H1 (cell line): ENCODE measurements around the gene CYP2E1. TPM values are rescaled to one million over a fixed set of nuclear protein-coding genes. Genes with fewer than 3 reads are reported as not detected.

Experiments used
- CTCF ChIA-PET: fragments of 300-600 bp; sonication (Branson Sonifier 250); formaldehyde crosslinking; loops from one replicate; lab custom pipeline; 2021; ENCODE audit not compliant: partially characterized antibody; lab: Charles Lee
- POLR2A ChIA-PET: fragments of 300-600 bp; sonication (Branson Sonifier 250); formaldehyde crosslinking; loops from one replicate; lab custom pipeline; 2021; ENCODE audit warnings: inconsistent platforms; ENCODE audit not compliant: partially characterized antibody; lab: Charles Lee
- DNase-seq, 2 experiments: peaks; one replicate each; pipeline versions ENCODE4 v3.0.0 to v3.0.0-alpha.2; 2010 to 2022; ENCODE audit warnings: low spot score in 2 of 2, low read depth in 1 of 2, mixed read lengths in 1 of 2
- FAIRE-seq: peaks from 2 replicates; lab custom pipeline; 2011; peaks lifted over from hg19 to GRCh38; lab: Jason Lieb, UNC
- H2AFZ ChIP-seq: 2 replicates; pipeline ENCODE4 v1.8.1; 2012; ENCODE audit warnings: low read length, inconsistent platforms
- H2AK5ac ChIP-seq: 2 replicates; pipeline ENCODE4 v1.6.1; 2013; ENCODE audit warnings: low read depth, low read length
- H2BK120ac ChIP-seq: replicated peaks from 2 replicates; pipeline ENCODE3; 2013; ENCODE audit warnings: low read depth, low read length, inconsistent platforms
- H2BK12ac ChIP-seq: 2 replicates; pipeline ENCODE4 v1.6.1; 2013; ENCODE audit warnings: low read depth, low read length
- H2BK15ac ChIP-seq: 2 replicates; pipeline ENCODE4 v1.6.1; 2013; ENCODE audit warnings: low read length
- H2BK20ac ChIP-seq: 2 replicates; pipeline ENCODE4 v1.6.1; 2013; ENCODE audit warnings: low read length
- H2BK5ac ChIP-seq: 2 replicates; pipeline ENCODE4 v1.6.1; 2013; ENCODE audit warnings: low read depth, low read length
- H3K14ac ChIP-seq: 2 replicates; pipeline ENCODE4 v1.6.1; 2013; ENCODE audit warnings: inconsistent platforms; ENCODE audit not compliant: insufficient read length
- H3K18ac ChIP-seq: 2 replicates; pipeline ENCODE4 v1.6.1; 2013; ENCODE audit warnings: low read length; ENCODE audit errors: extremely low read depth
- H3K23ac ChIP-seq: 2 replicates; pipeline ENCODE4 v1.6.1; 2013; ENCODE audit warnings: inconsistent platforms; ENCODE audit not compliant: insufficient read length
- H3K23me2 ChIP-seq: 2 replicates; pipeline ENCODE4 v1.6.1; 2013; ENCODE audit warnings: low read depth, low read length
- H3K27ac ChIP-seq: 2 replicates; pipeline ENCODE4 v1.6.1; 2011; ENCODE audit warnings: low read depth, low read length, inconsistent platforms
- H3K27me3 ChIP-seq, 4 experiments: replicated peaks in 1 of 4; 1 replicate in 1 of 4; 2 replicates in 3 of 4; pipeline versions ENCODE4 v1.6.1 to v1.8.1; 2011 to 2013; ENCODE audit warnings: low read length in 3 of 4, mild to moderate bottlenecking in 3 of 4, inconsistent platforms in 2 of 4, mixed read lengths in 2 of 4, moderate library complexity in 1 of 4; ENCODE audit not compliant: control insufficient read depth in 3 of 4, insufficient read depth in 3 of 4; ENCODE audit errors: extremely low read depth in 1 of 4
- H3K36me3 ChIP-seq, 4 experiments: 2 replicates each; pipeline versions ENCODE4 v1.6.1 to v1.8.1; 2011 to 2013; ENCODE audit warnings: mild to moderate bottlenecking in 4 of 4, low read length in 3 of 4, moderate library complexity in 2 of 4, control low read depth in 1 of 4, inconsistent platforms in 1 of 4; ENCODE audit not compliant: insufficient read depth in 4 of 4, control insufficient read depth in 2 of 4
- H3K4ac ChIP-seq: replicated peaks from 2 replicates; pipeline ENCODE3; 2013; ENCODE audit warnings: low read length, low read depth, mixed read lengths, inconsistent platforms; ENCODE audit not compliant: insufficient read length
- H3K4me1 ChIP-seq, 4 experiments: replicated peaks in 1 of 4; 1 replicate in 1 of 4; 2 replicates in 3 of 4; pipeline versions ENCODE4 v1.6.1 to v1.8.1; 2011 to 2013; ENCODE audit warnings: low read length in 3 of 4, inconsistent platforms in 2 of 4, mixed read lengths in 1 of 4; ENCODE audit not compliant: insufficient read depth in 4 of 4, control insufficient read depth in 3 of 4
- H3K4me2 ChIP-seq, 2 experiments: 2 replicates each; pipeline versions ENCODE4 v1.6.1 to v1.8.1; 2011 to 2013; ENCODE audit warnings: low read depth in 2 of 2, low read length in 2 of 2, control low read depth in 1 of 2, inconsistent platforms in 1 of 2, mild to moderate bottlenecking in 1 of 2; ENCODE audit not compliant: insufficient read depth in 1 of 2
- H3K4me3 ChIP-seq, 4 experiments: fragments of 200-600, 300-600 bp in 1 of 4; sonication (generic), shearing (Covaris generic), sonication (Bioruptor Twin) in 1 of 4; 2 replicates each; pipeline versions ENCODE4 v1.5.1 to v1.8.1; 2011 to 2016; ENCODE audit warnings: low read length in 4 of 4, low read depth in 3 of 4, control low read depth in 2 of 4, inconsistent platforms in 2 of 4, mild to moderate bottlenecking in 2 of 4, mixed read lengths in 1 of 4, moderate library complexity in 1 of 4; ENCODE audit not compliant: insufficient read depth in 2 of 4; ENCODE audit errors: extremely low read depth in 1 of 4
- H3K56ac ChIP-seq: replicated peaks from 2 replicates; pipeline ENCODE3; 2013; ENCODE audit warnings: low read depth, mild to moderate bottlenecking, mixed read lengths, low read length, inconsistent platforms; ENCODE audit not compliant: insufficient read length
- H3K79me1 ChIP-seq: 2 replicates; pipeline ENCODE4 v1.6.1; 2013; ENCODE audit warnings: low read depth, low read length, control low read depth
- H3K79me2 ChIP-seq, 2 experiments: 2 replicates each; pipeline versions ENCODE4 v1.6.1 to v1.8.1; 2012 to 2013; ENCODE audit warnings: low read length in 2 of 2, mild to moderate bottlenecking in 2 of 2, inconsistent platforms in 1 of 2; ENCODE audit not compliant: insufficient read depth in 2 of 2, control insufficient read depth in 1 of 2
- H3K9ac ChIP-seq, 4 experiments: replicated peaks in 1 of 4; 1 replicate in 1 of 4; 2 replicates in 3 of 4; pipeline versions ENCODE4 v1.6.1 to v1.8.1; 2011 to 2013; ENCODE audit warnings: low read depth in 3 of 4, low read length in 3 of 4, control low read depth in 2 of 4, mild to moderate bottlenecking in 2 of 4, moderate library complexity in 2 of 4, inconsistent platforms in 1 of 4; ENCODE audit errors: extremely low read depth in 1 of 4
- H3K9me3 ChIP-seq, 2 experiments: 2 replicates each; pipeline versions ENCODE4 v1.6.1 to v1.8.1; 2012 to 2013; ENCODE audit warnings: mild to moderate bottlenecking in 2 of 2, moderate library complexity in 2 of 2, control low read depth in 1 of 2, inconsistent platforms in 1 of 2, low read depth in 1 of 2, low read length in 1 of 2, mixed read lengths in 1 of 2; ENCODE audit not compliant: insufficient read depth in 2 of 2
- H4K20me1 ChIP-seq, 2 experiments: replicated peaks in 1 of 2; 2 replicates each; pipeline versions ENCODE3 to v1.8.1; 2011 to 2013; ENCODE audit warnings: inconsistent platforms in 2 of 2, low read length in 2 of 2, mild to moderate bottlenecking in 1 of 2; ENCODE audit not compliant: insufficient read depth in 2 of 2, control insufficient read depth in 1 of 2
- H4K5ac ChIP-seq: 2 replicates; pipeline ENCODE4 v1.6.1; 2013; ENCODE audit warnings: low read length, low read depth, mixed read lengths, inconsistent platforms; ENCODE audit not compliant: insufficient read length
- H4K8ac ChIP-seq: 2 replicates; pipeline ENCODE4 v1.8.0; 2013; ENCODE audit warnings: mild to moderate bottlenecking, moderate library complexity, low read length, inconsistent platforms; ENCODE audit not compliant: insufficient read depth; ENCODE audit errors: extremely low read depth
- H4K91ac ChIP-seq: replicated peaks from 2 replicates; pipeline ENCODE3; 2013; ENCODE audit warnings: low read length, mixed read lengths, inconsistent platforms; ENCODE audit not compliant: insufficient read length
- BACH1 ChIP-seq: IDR thresholded peaks from 2 replicates; pipeline ENCODE4 v1.6.1; 2012; ENCODE audit warnings: low read length, improper control_type of control experiment
- EGR1 ChIP-seq: IDR thresholded peaks from 2 replicates; pipeline ENCODE4 v1.6.1; 2011; ENCODE audit warnings: low read depth, low read length, borderline replicate concordance
- JUND ChIP-seq: IDR thresholded peaks from 2 replicates; pipeline ENCODE4 v1.6.1; 2011; ENCODE audit warnings: mild to moderate bottlenecking, improper control_type of control experiment, low read length
- NRF1 ChIP-seq: IDR thresholded peaks from 2 replicates; pipeline ENCODE4 v1.6.1; 2011; ENCODE audit warnings: mild to moderate bottlenecking, low read depth, low read length, improper control_type of control experiment
- SIN3A ChIP-seq, 2 experiments: IDR thresholded peaks in 1 of 2; conservative IDR thresholded peaks in 1 of 2; 2 replicates each; pipeline ENCODE4 v1.6.1; 2011 to 2012; ENCODE audit warnings: low read length in 2 of 2, improper control_type of control experiment in 1 of 2, low read depth in 1 of 2, mild to moderate bottlenecking in 1 of 2
- SIRT6 ChIP-seq: IDR thresholded peaks from one replicate; pipeline ENCODE4 v1.7.1; 2012; ENCODE audit warnings: low read length, inconsistent platforms
- SUZ12 ChIP-seq: fragments of 200-600 bp; sonication (generic); IDR thresholded peaks from 2 replicates; pipeline ENCODE4 v1.6.1; 2012; ENCODE audit warnings: mild to moderate bottlenecking, inconsistent platforms, low read length, moderate library complexity, mixed read lengths
- TEAD4 ChIP-seq: IDR thresholded peaks from 2 replicates; pipeline ENCODE4 v1.6.1; 2012; ENCODE audit warnings: low read depth, low read length, inconsistent platforms, mixed read lengths
- ZNF274 ChIP-seq: IDR thresholded peaks from 2 replicates; pipeline ENCODE4 v1.7.0; 2012; ENCODE audit warnings: low read length, borderline replicate concordance; ENCODE audit errors: extremely low read depth
- whole genome bisulfite sequencing, 2 experiments: shearing (Covaris generic) in 1 of 2; methylation state at CpG; one replicate each; pipeline versions ENCODE4 v1.1.6 to v1.1.7; 2013 to 2015; ENCODE audit warnings: low lambda C conversion rate in 2 of 2, mixed read lengths in 2 of 2, inconsistent platforms in 1 of 2, low coverage in 1 of 2, missing lambda C conversion rate in 1 of 2; ENCODE audit not compliant: insufficient replicate concordance in 2 of 2, insufficient coverage in 1 of 2, insufficient read length in 1 of 2; ENCODE audit errors: extremely low coverage in 1 of 2, missing lambda C conversion rate in 1 of 2; 5-methylcytosine and 5-hydroxymethylcytosine counted together
- polyA plus RNA-seq, 7 experiments: library from polyadenylated mRNA; depleted of rRNA in 3 of 7; stranded (reverse) in 5 of 7; unstranded in 2 of 7; fragments of >200 nt in 5 of 7; fragments of 200-250 nt in 2 of 7; gene quantifications; 1 replicate in 5 of 7; 2 replicates in 1 of 7; 4 replicates in 1 of 7; pipeline versions ENCODE4 v1.2.1 to v1.2.3, GENCODE V29; 2011 to 2013; ENCODE audit warnings: missing spikeins in 2 of 7, mixed read lengths in 2 of 7
- total RNA-seq: library from RNA; stranded (reverse); fragmentation: NEBNext Ultra II Directional; extraction: Animal tissue kit (Norgen Biotek cat#: 25700); gene quantifications from 2 replicates; pipeline ENCODE4 v1.2.1, GENCODE V29; 2021

CYP2E1 gene
- total and polyA plus RNA-seq, 2 of the 8 experiments (the other 6 are each of a cell fraction or from before 2014, with no cell fraction given) = 0.11 TPM; not detected in 1

GRCh38 chr10:133557381-133557780, 30.2 kb downstream of the CYP2E1 start:
- no peak overlapping the region for H2BK15ac ChIP-seq
- H4K5ac ChIP-seq = no peak overlapping the region
- no peaks in the 10 kb centered on the region for H3K79me1 ChIP-seq
- H2AFZ ChIP-seq = no peak overlapping the region
- no peak overlapping the region for H3K4me2 ChIP-seq
- no peak overlapping the region for H4K91ac ChIP-seq
- no peak overlapping the region for H3K27ac ChIP-seq
- no peak overlapping the region for H3K23ac ChIP-seq
- ChIA-PET POLR2A (no interaction called here), CTCF (no interaction called here)
- H3K4me3 ChIP-seq = no peak overlapping the region
- no peak overlapping the region for H2AK5ac ChIP-seq
- peaks cover 77 to 84% of the 10 kb centered on the region in 2 experiments for H3K9me3 ChIP-seq
- no peak overlapping the region for H2BK12ac ChIP-seq
- H3K56ac ChIP-seq = no peak overlapping the region
- no peak overlapping the region for H3K4ac ChIP-seq
- no peaks in the 10 kb centered on the region for H4K20me1 ChIP-seq
- H3K23me2 ChIP-seq = no peaks in the 10 kb centered on the region; the same call in 1 of the 2 replicates
- FAIRE-seq (no peak), DNase-seq (no peak)
- no peak overlapping the region for H3K14ac ChIP-seq
- H3K79me2 ChIP-seq = no peaks in the 10 kb centered on the region
- no peak overlapping the region for H4K8ac ChIP-seq
- H3K18ac ChIP-seq = no peak overlapping the region
- no peak overlapping the region for H3K9ac ChIP-seq
- no peak overlapping the region for H2BK120ac ChIP-seq
- no peak overlapping the region for H2BK5ac ChIP-seq
- TF ChIP-seq TEAD4 (no peak), BACH1 (no peak), ZNF274 (no peak), SUZ12 (no peak), EGR1 (no peak), SIRT6 (no peak), NRF1 (no peak), JUND (no peak), SIN3A (conservative IDR thresholded peaks at IDR 0.05 in 1 of 2, IDR thresholded peaks at IDR 0.05 in 1 of 2; ENCODE audit: low read depth in 1 of 2, low read length in 2 of 2) (no peak)
- 53% methylated on average over 3 of the region's 3 CpGs; no CpG with 5 or more reads in 1 of the 2 experiments for WGBS, 2 experiments
- no peaks in the 10 kb centered on the region for H3K27me3 ChIP-seq
- no peaks in the 10 kb centered on the region for H3K4me1 ChIP-seq
- no peak overlapping the region for H2BK20ac ChIP-seq
- no peaks in the 10 kb centered on the region for H3K36me3 ChIP-seq
